ENCODE measurements around the gene CACNA1H. TPM values are rescaled to one million over a fixed set of nuclear protein-coding genes. Genes with fewer than 3 reads are reported as not detected.

Gene CACNA1H
- total and polyA plus RNA-seq, 2 donors (not counting 3 experiments of a cell fraction or from before 2014, with no cell fraction given), result 0.03 TPM; not detected in 1

- DNase-seq (ENCODE audit: low read depth, low spot score) (no peak), FAIRE-seq (no peak)
- CTCF ChIA-PET, result interaction anchor here (1.4 kb wide), 1 partner anchor 67 kb away, joined by 6 read pairs; no protein-coding TSS in a partner anchor
- no peaks in the 10 kb centered on the region for H3K9me1 ChIP-seq (replicated peaks; ENCODE audit: control insufficient read depth, extremely low read depth, insufficient read depth, low read length)
- H3K4me1 ChIP-seq (ENCODE audit: control insufficient read depth, extremely low read depth, insufficient read depth, low read length), result no peaks in the 10 kb centered on the region
- intact Hi-C loops (cut with micrococcal nuclease) (no loop called here), dilution Hi-C loops (cut with MboI; ENCODE audit: extremely low pct_ligation_motif_present, low sequenced_read_pairs) (no loop called here)
- BruUV-seq (replicated peaks), result no TSS peak
- no peak overlapping the region for H2AFZ ChIP-seq (ENCODE audit: low read depth, low read length)
- H4K20me1 ChIP-seq (replicated peaks; ENCODE audit: control insufficient read depth, extremely low read depth, insufficient read depth, low read length), result no peaks in the 10 kb centered on the region
- H3K36me3 ChIP-seq (ENCODE audit: control insufficient read depth in 2 of 2, extremely low read depth in 1 of 2, insufficient read depth in 2 of 2, low read length in 2 of 2), result no peaks in the 10 kb centered on the region
- no peak overlapping the region for H3K9ac ChIP-seq (replicated peaks; ENCODE audit: extremely low read depth, insufficient read depth, low read length)
- H3K27me3 ChIP-seq (ENCODE audit: control insufficient read depth in 2 of 2, insufficient read depth in 2 of 2, low read length in 2 of 2), result no peaks in the 10 kb centered on the region
- H3K79me2 ChIP-seq (ENCODE audit: control insufficient read depth, insufficient read depth, low read length), result no peaks in the 10 kb centered on the region
- no peak overlapping the region for H3K4me2 ChIP-seq (ENCODE audit: insufficient read depth, low read length)
- H3K9me3 ChIP-seq (replicated peaks; ENCODE audit: control insufficient read depth, insufficient read depth, low read length), result no peaks in the 10 kb centered on the region
- TF ChIP-seq MYC (IDR thresholded peaks at IDR 0.05; ENCODE audit: low read depth, low read length) (no peak), CTCF (IDR thresholded peaks at IDR 0.05; ENCODE audit: extremely low read depth in 1 of 2, insufficient read depth in 1 of 2, low read depth in 1 of 2, low read length in 2 of 2) (no peak), POLR2AphosphoS5 (IDR thresholded peaks at IDR 0.05; ENCODE audit: insufficient read depth, low read depth, low read length) (no peak), EZH2 (IDR thresholded peaks at IDR 0.05; ENCODE audit: borderline replicate concordance, low read depth, low read length, severe bottlenecking) (no peak), JUN (IDR thresholded peaks at IDR 0.05; ENCODE audit: borderline replicate concordance, insufficient read depth, insufficient read length, low read depth) (no peak), FOS (IDR thresholded peaks at IDR 0.05; ENCODE audit: borderline replicate concordance, insufficient read depth, low read length) (no peak), GATA2 (IDR thresholded peaks at IDR 0.05; ENCODE audit: insufficient read depth, insufficient read length, low read depth, low read length) (no peak), MAX (IDR thresholded peaks at IDR 0.05; ENCODE audit: insufficient read depth, insufficient read length) (no peak), POLR2A (IDR thresholded peaks at IDR 0.05; ENCODE audit: low read depth, low read length) (no peak)
- H3K4me3 ChIP-seq (replicated peaks in 1 of 3; ENCODE audit: insufficient read depth in 1 of 3, low read depth in 1 of 3, low read length in 3 of 3), result no peak overlapping the region
- POLR2A ChIA-PET, result no interaction called here
- H3K27ac ChIP-seq (ENCODE audit: insufficient read depth, low read depth, low read length), result no peak overlapping the region
These were observed 28.6 kb upstream of the CACNA1H start for GRCh38 chr16:1124291-1124690.

Data from endothelial cell of umbilical vein (primary cell).